Daoy (cell line): ENCODE results near the gene TACC2. TPM values are rescaled to one million over a fixed set of nuclear protein-coding genes. Genes with fewer than 3 reads are reported as not detected.

ENCODE experiments used
- DNase-seq: peaks from one replicate; pipeline ENCODE4 v3.0.0-alpha.2; 2015; ENCODE audit warnings: low read depth
- total RNA-seq: library from RNA; depleted of rRNA; stranded (reverse); fragments of >200 nt; shearing (Covaris generic); gene quantifications from 2 replicates; pipeline ENCODE4 v1.2.3, GENCODE V29; 2014

The TACC2 gene
- total RNA-seq, 1 experiment from 2014 or later = 10.1 TPM

DNA sequence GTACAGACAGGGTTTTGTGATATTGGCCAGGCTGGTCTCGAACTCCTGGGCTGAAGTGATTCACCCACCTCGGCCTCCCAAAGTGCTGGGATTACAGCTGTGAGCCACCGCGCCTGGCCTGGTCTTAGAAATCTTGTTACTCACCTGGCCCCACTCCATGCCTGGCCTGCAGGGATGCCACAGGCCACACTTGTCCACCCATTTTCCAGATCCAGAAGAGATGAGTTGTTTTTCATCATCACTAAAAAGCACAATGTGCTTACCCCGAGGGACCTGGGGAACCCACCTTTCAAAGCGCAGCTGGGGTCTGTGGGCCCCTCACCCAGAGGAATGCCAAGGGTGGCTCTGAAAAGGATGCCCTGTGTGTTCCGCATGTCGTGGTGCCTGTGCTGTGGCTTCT is 134.2 kb downstream of the TACC2 start:
- DNase-seq = no peak

DNA sequence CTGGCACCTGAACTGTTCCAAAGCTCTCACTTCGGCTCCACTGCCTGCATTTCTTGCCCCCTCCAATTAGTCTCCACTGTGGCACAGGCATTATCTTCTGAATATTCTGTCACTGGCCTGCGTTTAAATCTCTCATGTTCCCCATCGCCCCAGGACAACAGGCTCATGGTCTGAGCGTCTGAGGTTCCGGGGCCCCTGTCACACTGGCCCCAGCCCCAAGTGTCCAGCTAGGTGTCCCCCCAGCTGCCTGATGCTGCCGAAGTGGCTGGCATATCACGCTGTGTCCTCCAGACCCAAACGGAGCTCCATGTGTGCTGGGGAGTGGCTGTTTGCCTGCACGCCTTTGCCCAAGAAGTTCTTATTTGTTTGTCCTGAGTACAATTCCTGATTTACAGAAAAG is 135.4 kb downstream of the TACC2 start:
- no peak for DNase-seq

DNA sequence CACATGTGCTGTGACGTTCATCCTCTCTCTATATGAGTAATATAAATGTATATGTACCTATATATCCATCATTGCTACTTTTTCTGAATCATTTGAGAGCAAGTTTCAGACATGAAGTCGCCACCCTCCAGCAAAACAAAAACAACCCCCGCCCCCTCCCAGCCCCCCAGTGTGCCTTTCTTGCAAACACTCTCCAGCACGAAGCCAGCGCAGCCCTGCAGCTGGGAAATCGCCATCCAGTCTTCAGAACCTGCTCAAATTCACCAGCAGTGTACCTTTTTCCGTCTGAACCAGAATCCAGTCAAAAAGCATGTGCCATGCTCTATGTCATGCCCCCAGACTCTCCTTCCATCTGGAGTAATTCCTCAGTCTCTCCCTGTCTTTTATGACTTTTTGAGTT is 135.8 kb downstream of the TACC2 start:
- DNase-seq = no peak

DNA sequence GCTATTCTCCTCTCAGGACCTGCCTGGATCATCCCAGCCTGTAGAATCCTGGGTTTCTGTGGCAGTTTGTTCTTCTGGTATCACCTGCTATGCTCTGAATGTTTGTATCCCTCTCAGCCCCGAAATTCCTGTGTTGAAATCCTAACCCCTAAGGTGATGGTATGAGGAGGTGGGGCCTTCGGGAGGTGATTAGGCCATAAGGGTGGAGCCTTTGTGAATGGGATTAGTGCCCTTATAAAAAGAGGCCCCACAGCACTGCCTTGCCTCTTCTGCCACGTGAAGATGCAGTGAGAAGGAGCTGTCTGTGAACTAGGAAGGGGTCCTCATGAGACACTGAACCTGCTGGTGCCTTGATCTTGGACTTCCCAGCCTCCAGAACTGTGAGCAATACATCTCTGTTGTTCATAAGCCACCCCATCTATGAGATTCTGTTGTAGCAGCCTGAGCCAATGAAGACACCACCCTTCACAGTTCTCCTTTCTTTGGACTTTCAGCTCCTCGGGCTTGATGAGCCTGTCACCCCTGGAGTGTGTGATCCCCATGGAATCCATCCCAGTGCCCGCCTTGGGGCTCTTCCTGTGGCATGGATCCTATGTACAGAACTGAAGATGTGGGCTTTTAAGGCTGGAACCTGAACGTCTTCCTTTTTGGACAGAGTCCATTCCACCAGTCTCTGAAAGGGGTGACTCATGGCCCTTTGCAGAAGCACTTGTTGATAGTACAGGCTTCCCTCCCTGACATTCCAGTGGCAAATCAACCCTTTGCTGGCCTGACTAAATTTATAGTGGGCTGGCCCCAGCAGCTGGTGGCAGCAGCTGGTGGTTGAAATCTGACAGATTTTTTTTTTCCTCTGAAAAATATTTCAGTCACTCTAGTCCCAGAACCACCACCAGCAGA is 138.0 kb downstream of the TACC2 start:
- peak; percentile 88 for DNase-seq

DNA sequence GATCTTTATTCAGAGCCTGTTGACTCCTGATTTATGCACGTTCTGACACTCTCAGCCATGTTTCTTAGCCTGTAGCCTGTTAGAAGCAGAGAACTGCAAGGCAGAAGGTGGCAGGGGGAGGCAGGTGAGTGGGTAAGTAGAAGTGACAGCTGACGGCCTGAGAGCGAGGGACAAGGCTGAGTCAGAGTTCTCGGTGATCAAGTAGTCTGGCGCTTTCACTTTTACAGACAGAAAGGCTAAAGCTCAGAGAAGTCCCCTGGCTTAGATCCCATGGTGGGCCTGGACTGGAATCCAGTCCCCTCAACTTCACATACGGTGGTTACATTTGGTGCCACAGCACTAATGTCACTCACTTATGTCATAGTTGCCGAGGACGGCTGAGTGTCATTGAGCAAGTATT is 139.0 kb downstream of the TACC2 start:
- DNase-seq = peak; percentile 69

DNA sequence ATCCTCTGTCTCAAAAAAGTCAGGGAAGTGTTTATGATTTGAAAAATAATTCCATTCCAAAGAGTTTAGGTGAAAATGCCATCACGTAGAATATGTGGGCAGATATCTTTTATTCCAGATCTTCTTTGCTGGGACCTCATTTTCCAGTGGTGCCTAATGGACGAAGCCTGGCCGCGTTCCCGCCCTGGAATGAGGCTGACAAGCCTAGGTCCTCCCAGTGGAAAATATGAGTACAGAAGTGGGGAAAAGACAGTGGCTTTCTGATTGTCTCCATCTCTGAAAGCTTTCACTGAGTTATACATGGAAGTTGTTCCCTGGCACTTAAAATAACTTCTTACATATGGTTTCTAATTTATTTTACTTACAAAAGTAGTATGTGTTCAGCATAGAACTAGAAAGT is 139.4 kb downstream of the TACC2 start:
- DNase-seq = peak; percentile 23

DNA sequence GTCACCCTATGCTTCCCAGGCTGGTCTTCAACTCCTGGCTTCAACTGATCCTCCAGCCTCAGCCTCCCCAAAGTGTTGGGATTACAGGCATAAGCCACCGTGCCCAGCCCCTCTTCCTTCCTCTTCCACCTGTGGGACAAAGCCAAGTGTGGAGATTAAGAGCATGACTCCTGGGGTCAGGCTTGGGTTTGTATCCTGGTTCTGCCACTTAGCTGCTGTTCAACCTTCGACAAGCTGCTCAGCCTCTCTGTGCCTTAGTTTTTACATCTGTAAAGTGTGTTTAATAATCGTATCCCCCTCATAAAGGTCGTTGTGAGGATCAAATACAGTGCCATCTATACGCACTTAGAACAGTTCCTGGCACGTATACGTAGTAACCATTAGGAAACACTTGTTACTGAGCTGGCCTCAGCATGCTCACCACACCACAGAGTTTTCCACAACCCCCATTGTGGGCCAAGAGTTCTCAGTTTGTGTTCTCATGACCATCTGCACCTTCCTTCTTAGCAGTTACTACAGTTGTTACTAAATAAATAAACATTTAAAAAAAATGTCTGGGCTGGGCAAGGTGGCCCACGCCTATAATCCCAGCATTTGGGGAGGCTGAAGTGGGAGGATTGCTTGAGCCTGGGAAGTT is 141.6 kb downstream of the TACC2 start:
- no peak for DNase-seq

DNA sequence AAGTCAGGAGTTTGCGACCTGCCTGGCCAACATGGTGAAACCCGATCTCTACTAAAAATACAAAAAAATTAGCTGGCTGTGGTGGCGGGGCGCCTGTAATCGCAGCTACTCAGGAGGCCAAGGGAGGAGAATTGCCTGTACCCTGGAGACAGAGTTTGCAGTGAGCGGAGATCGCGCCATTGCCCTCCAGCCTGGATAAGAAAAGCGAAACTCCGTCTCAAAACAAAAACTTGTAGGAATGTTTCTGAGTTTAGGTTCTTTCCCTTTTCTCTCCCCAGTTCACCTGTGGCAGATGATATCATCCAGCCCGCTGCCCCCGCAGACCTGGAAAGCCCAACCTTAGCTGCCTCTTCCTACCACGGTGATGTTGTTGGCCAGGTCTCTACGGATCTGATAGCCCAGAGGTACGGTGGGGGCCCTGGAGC is 143.4 kb downstream of the TACC2 start:
- DNase-seq = no peak

DNA sequence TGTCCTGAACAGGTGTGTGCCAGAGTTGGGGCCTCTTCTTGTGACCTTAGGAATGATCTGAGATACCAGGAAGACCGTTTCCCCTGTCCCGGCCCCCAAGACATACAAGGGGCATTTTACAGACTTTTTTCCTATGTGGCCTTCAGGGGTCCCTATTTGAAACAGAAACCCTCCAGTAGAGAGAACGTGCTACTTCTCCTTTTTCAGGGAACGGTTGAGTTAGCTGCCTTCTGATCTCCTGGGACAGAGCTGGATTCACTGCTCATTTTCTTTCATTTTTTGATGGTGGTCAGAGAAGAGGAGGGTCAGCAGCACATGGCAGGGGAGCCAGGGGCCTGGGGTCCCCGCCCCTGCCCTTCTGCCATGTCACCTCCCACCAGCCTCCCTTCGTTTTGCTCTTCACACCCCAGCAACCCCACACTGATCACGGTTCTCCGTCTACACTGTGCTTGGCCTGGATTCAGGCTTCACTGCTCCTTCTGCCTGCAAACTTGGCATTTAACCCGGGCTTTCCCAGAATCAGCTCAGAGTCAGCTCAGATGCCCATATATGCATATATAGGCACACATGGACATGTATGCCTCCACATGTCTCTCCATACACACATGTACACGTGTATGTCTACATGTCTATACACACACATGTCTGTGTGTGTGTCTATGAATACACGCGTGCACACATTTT is 144.1 kb downstream of the TACC2 start:
- no peak for DNase-seq

DNA sequence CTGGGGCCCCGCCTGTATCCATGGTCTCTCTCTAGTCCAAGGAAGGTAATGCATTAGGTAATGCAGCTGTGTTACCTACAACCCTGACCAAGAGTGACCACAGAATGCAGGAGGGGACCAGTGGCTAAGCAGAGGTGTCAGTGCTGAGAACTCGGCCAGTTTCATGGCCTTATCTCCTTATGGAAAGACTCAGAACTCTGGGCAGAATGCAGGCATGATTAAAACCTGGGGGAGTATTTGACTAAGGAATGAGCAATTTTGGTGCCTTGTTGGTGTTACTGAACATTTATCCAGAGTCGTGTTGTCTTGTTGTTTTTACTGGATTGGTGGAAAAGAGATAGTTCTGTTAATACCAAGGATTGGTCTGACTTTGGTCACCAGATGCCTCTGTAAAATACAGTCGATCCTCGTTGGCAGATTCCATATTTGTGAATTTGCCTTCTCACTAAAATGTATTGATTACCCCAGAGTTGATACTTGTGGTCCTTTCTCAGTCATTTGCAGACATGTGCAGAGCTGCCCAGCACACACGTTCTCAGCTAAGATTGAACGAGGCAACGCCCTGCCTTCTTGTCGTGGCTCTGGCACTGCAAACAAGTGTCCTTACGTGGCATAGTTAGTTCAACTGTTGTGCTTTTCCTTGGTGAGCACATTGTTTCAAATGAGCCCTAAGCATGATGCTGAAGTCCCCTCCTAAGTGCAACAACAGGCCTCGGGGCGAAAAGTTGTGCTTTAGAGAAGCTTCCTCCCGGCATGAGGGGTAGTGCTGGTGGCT is 146.5 kb downstream of the TACC2 start:
- DNase-seq = no peak

DNA sequence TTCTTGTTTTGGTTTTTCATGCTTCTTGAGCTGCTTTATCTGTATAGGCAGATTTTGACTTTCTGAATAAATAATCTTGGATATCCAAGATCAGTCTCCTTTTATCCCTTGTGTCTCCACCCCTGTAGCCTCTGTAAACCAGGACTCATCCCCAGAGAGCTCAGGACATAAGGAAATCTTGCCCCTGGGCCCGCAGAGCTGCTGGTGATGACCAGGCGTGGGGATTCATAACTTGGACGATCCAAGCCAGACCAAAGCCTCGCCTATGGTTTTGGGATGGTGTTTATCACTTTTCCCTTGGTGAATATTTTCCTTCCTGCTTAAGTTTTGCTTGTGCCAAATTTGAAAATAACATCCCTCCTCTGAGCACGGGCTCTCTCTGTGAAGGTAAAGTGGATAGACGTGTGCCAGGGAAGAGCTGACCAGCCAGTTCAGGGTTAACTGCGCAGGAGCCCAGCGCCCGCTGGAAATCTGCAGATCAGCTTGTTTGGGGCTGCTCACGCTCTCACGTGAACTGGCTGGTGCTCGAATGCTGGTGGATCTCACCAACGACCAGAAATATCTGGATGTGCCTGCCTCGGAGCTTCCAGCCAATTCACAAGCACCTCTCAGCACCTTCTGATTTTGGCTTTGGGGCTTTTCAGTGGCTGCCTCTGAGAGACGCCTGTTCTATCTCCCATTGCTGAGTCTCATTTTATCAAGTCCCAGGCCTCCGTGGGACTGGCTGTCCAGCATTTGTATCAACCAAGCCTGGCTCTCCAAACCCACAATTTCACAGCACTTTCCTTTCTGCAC is 150.1 kb downstream of the TACC2 start:
- no peak for DNase-seq

DNA sequence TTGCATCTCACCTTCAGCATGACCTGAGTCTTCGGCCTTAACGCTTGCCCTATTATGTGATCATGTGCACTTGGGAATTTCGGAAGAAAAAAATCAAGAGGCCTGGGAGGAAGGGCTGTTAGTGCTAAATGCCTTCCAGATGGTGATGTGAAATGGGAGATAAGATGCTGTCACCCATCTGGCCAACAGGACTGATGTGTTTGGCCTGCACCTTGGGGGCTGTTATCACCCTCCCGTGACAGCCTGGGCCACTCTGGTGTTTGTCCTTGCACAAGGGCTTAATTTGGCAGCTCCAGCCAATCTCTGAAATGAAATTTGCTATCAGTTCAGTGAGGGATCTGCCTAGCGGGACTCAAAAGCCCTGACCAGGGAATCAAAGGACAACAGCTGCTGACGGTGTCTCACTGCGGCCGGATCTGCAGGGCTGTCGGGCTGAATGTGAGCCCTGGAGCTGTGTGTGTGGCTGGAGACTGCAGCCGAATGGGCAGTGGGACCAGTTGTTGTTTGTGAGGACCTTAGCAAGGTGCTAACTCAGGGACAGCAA is 150.7 kb downstream of the TACC2 start:
- no peak for DNase-seq

DNA sequence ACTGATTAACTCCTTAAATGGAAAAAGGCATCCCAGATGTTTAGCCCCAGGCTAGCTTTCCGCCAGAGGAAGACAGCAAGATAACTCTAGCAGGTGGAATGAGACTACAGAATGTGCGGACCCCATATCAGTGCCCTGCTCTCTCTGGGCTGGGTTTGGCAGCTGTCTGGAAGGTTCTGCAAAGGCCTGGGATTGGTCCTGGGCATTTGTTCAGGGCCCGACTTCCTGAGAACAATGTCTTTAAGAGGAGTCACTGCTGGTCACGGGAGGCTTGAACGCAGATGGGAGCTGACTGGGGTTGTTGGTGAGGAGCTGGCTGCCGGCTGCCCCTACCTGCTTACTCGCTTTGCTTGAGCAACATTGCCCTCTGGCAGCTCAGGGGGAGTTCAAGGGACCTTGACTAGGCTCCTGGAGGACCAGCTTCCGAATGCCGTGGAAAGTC is 151.5 kb downstream of the TACC2 start:
- DNase-seq = peak; percentile 69

DNA sequence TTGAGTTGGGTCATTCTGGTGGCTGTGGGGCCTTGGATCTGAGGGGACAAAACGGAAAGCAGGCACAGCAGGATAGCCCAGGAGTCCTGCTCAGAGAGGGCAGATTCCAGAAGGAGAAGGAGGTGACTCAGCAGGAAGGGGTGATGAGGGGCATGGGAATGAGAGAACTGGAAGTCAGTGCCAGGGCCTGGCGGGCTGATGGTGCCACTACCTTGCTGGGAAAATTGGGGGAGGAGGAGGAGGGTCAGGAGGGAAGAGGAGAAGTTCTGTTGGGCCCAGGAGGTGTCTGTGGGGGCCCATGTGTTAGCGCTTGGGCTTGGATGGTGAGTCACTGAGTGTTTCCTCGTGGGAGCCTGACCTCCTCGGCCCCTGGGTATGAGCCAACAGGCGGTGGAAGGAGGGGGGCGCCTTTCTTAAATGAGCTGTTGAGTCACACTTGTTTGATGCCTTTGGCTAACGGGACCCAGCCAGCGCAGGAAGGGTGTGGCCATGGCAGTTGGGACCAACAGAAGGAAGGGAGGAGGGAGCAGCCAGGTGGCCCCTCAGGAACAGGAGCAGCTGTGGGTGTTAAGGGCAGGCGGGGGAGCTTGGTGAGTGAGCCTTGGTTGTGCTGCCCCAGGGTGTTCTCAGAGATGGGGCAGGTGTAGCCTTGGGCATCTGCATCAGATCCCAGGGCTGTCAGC is 152.1 kb downstream of the TACC2 start:
- DNase-seq = peak; percentile 95

DNA sequence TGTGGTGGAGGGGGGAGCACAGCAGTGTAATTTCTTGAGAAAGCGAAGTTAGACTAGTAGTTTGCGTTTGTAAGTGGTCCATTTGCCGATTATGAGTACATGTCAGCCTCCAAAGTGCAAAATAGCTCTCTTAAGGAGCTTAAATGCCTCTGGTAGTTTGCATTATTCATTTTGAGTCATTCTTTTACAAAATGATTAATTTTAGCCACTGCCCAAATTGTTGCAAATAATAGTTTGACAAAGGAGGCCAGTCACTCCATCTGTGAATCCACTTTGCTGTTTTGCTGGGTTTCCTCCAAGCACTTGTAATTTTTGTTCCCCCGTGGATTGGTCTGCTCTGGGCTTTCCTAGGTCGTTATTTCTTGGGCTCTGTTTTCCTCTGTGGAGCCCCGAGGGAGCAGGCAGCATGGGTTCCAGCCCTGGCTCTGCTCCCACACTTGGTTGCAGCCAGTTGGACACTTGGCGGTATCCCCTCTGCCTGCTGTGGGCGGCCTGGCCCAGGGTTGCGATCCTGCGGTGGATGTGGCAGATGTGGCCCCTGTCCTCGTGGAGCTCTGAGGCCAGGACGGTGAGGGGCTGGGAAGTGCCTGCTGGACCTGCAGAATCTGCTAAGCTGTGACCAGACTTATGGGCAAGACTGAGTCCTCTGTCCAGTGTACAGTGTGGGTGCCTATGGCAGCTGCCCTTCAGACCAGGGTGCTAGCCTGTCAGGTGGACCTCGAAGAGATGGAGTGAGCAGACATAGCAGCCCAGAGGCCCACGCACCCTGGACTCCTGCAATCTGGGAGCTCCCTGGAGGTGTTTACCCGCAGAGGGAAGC is 153.1 kb downstream of the TACC2 start:
- DNase-seq = no peak

DNA sequence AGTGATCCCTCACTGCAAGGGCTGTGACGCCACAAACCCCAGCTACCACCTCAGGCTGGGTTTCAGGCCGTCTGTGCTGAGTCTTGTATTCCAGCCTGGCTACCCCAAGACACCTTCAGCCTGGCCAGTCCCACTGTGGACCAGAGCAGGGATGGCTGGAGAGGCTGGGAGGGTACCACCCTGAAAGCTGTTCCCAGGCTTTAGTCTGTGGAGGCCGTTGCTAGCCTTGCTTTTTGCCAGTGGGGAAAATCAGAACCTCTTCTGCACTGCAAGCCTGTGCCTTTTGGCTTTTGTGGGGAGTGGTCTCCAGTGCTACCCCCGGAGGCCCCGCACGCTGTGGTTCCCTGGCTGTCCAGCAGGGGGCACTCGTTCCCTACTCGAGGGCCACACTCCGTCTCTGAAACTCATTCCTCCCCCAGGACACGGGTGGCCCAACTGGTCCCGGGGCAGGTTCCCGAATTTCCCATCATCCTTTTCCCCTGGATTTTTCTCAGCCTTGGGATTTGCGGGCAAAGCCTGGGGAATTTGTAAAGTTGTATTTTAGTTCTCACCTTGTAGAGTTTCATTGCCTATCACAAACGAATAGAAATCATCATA is 153.8 kb downstream of the TACC2 start:
- no peak for DNase-seq

DNA sequence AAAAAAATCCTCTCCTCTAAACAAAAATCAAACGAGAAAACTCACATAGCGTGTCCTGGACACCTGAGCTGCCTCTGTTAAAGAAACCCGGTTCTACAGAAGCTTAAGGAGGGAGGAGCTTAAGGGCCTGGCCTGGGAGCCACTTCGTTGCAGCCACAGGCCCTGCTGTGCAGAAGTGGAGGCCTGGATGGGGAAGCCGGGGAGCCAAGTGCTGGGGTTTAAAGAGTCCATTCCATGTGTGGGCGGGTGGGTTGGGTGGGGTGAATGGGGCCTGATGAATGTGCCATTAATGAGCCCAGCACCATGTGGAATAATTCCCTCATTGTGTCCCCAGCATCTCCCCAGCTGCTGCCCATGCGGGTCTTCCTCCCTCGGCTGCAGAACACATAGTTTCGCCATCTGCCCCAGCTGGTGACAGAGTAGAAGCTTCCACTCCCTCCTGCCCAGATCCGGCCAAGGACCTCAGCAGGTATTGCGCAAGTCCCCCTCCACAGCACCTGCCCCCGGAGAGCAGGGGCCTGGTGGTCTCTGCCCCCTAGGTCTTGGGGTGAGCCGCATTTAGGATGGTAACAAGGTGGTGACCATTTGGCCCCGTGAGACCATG is 154.4 kb downstream of the TACC2 start:
- DNase-seq = no peak

DNA sequence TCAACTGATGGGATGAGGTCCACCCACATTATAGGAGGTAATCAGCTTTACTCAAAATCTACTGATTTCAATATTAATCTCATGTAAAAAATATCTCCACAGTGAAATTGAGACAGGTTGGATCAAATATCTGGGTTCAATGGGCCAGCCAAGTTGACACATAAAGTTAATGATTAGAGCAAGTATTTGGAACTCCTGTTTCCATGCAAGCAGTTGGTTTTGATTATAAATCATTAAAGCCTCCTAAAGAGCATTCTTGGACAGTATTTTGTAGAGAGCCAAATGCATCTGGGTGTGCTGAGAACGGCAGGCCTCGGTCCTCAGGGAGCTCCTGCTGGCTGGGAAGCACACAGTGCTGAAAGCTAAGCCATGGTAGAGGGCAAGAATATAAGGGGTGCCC is 155.2 kb downstream of the TACC2 start:
- no peak for DNase-seq
